ENCODE data around the gene RANBP17.

RANBP17 gene

DNA sequence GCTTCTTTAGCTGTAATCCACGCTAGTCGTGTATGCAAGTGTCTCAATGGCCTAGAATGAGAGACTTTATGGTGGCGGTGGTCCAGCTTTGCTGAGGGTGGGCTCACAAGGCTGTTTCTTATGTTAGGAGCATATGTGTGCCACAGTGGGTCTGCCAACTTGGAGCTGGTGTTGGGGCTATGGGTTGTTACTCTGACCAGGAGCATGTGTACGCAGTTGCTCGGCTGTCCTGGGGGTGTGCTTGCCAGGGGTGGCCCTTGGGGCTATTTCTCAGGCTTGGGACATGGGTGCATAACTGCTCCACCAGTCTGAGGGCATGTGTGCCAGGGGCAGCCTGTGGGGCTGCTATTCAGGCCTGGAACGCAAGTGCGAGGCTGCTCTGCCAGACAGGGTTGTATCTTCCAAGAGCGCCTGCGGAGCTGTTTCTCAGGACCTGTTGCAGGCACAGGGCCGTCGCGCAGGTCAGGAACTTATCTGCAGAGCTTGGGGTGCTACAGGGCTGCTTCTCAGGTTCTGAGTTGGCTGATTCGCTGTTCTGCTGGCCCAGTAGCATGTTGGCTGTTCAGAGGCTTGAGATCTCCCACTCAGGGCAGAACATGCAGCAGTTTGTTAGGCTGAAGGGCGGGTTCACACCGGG lies 259.3 kb downstream of the RANBP17 start:
- no peak overlapping the region for H3K4me3 ChIP-seq (replicated peaks in 1 of 2; ENCODE audit: low read depth in 2 of 2, low read length in 2 of 2)
- no peak for DNase-seq (ENCODE audit: low read depth in 2 of 2)
- TF ChIP-seq, protein P1, sequence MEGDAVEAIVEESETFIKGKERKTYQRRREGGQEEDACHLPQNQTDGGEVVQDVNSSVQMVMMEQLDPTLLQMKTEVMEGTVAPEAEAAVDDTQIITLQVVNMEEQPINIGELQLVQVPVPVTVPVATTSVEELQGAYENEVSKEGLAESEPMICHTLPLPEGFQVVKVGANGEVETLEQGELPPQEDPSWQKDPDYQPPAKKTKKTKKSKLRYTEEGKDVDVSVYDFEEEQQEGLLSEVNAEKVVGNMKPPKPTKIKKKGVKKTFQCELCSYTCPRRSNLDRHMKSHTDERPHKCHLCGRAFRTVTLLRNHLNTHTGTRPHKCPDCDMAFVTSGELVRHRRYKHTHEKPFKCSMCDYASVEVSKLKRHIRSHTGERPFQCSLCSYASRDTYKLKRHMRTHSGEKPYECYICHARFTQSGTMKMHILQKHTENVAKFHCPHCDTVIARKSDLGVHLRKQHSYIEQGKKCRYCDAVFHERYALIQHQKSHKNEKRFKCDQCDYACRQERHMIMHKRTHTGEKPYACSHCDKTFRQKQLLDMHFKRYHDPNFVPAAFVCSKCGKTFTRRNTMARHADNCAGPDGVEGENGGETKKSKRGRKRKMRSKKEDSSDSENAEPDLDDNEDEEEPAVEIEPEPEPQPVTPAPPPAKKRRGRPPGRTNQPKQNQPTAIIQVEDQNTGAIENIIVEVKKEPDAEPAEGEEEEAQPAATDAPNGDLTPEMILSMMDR (IDR thresholded peaks at IDR 0.05; ENCODE audit: low read depth, low read length), result no peak

DNA sequence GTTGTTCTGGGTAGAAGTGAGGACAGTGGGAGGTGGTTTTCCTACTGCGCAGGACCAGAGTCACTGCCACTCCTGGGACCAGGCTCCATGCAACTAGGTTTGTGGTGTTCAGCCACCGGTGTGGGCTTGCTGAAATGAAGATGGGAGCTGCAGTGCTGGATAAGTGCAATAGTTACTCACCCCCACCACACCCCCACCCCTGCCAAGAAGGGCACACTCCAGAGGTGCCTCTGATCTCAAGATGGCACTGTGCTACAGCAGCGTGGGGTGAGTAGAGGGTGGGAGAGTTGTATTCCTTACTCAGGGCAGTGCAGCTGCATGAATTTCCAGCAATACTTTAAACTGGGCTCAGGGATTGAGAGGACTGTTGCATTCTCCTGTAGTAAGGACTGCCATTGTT lies 259.8 kb downstream of the RANBP17 start:
- TF ChIP-seq, protein P1 (IDR thresholded peaks at IDR 0.05; ENCODE audit: low read depth, low read length), result no peak
- no peak for DNase-seq (ENCODE audit: low read depth in 2 of 2)
- no peak overlapping the region for H3K4me3 ChIP-seq (replicated peaks in 1 of 2; ENCODE audit: low read depth in 2 of 2, low read length in 2 of 2)

DNA sequence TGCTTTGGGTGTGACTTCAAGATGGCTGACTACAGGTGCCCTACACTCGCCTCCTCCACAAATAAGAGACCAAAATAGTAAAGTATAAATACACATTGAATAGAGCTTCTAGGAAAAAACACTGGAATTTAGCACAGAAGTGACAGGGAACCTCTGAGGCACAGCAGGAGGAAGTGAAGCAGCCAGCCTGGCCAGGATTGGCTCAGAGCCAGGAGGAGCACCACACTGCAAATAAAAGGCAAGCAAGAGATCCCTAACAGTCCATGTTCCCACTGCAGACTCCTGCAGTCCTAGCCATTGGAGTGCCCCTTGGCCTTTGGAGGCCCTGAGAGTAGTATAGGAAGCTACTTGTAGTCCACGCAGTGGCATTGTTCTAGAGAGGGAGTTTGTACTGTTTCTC lies 260.6 kb downstream of the RANBP17 start:
- H3K4me3 ChIP-seq (replicated peaks in 1 of 2; ENCODE audit: low read depth in 2 of 2, low read length in 2 of 2), result no peak overlapping the region
- DNase-seq (ENCODE audit: low read depth in 2 of 2), result peak; percentile 5 to 30
- TF ChIP-seq, protein P1 (IDR thresholded peaks at IDR 0.05; ENCODE audit: low read depth, low read length), result no peak

DNA sequence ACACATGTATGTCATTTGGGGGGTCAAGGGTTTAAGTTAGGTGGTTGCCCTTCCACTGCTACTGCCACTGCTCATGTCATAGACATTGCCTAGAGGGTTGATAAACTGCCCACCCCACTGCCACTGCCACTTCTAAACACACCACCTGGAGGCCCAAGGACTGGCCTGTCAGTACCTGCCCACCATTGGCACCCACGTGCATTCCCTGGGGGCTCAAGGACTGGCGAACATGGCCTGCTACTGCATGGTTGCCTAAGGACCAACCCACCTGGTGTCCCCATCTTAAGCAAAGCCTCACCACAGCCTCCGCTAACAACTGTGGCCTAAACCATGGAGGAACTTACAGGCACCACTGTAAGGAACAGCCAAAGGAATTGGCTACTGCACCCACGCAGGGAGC lies 261.6 kb downstream of the RANBP17 start:
- H3K4me3 ChIP-seq (replicated peaks in 1 of 2; ENCODE audit: low read depth in 2 of 2, low read length in 2 of 2), result no peak overlapping the region
- DNase-seq (ENCODE audit: low read depth in 2 of 2), result no peak
- TF ChIP-seq, protein P1 (IDR thresholded peaks at IDR 0.05; ENCODE audit: low read depth, low read length), result no peak

DNA sequence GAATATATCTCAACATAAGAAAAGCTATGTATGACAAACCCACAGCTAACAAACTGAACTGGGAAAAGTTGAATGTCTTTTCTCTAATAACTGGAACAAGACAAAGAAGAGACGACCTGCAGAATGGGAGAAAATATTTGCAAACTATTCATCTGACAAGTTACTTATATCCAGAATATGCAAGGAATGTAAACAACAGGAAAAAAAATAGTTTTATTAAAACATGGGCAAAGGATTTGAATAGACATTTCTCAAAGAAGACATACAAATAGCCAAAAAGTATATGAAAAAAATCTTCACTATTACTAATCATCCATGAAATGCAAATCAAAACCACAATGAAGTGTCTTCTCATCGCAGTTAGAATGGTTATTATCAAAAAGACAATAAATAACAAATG lies 265.5 kb downstream of the RANBP17 start:
- no peak overlapping the region for H3K4me3 ChIP-seq (replicated peaks in 1 of 2; ENCODE audit: low read depth in 2 of 2, low read length in 2 of 2)
- peak in 1 of 2 donors; percentile 17 for DNase-seq (ENCODE audit: low read depth in 2 of 2)
- TF ChIP-seq, protein P1 (IDR thresholded peaks at IDR 0.05; ENCODE audit: low read depth, low read length), result no peak

DNA sequence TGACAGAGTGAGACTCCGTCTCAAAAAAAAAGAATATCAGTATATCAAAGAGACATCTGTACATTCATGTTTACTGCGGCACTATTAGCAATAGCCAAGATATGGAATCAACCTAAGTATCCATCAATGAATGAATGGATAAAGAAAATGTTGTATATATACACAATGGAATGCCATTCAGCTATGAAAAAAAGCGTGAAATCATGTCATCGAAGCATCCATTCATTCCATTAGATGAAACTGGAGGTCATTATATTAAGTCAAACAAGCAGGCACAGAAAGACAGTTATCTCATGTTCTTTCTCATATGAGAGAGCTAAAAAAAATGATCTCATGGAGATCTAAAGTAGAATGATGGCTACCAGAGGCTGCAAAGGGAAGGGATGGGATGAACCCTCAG lies 266.3 kb downstream of the RANBP17 start:
- no peak for DNase-seq (ENCODE audit: low read depth in 2 of 2)
- TF ChIP-seq, protein P1 (IDR thresholded peaks at IDR 0.05; ENCODE audit: low read depth, low read length), result no peak
- no peak overlapping the region for H3K4me3 ChIP-seq (replicated peaks in 1 of 2; ENCODE audit: low read depth in 2 of 2, low read length in 2 of 2)

DNA sequence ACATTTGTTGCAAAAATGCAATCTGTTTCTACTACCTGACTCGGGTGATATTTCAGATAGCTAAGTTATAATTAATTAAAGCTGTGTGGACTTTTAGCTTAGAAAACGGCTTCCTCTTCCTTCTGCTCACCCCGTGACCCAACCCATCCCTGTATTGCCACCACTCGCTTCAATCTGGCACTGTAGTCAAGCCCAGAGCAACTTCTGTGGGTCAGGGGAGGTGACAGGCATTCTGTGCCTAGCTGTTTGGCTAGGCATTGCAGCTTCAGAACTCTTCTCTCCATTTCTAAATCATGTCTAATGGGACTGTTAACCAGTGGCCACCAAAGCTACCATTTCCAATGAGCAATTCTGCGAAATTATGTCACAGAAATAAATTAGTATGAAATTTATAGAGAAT lies 267.5 kb downstream of the RANBP17 start:
- DNase-seq (ENCODE audit: low read depth in 2 of 2), result no peak
- no peak overlapping the region for H3K4me3 ChIP-seq (replicated peaks in 1 of 2; ENCODE audit: low read depth in 2 of 2, low read length in 2 of 2)
- TF ChIP-seq, protein P1 (IDR thresholded peaks at IDR 0.05; ENCODE audit: low read depth, low read length), result no peak

Data from cardiac fibroblast (primary cell).